GM12873 (cell line): ENCODE data around the gene ELN.

Source experiments
- CTCF ChIP-seq: IDR thresholded peaks from 2 replicates; pipeline ENCODE4 v1.5.1; 2012; ENCODE audit warnings: low read depth, mild to moderate bottlenecking, moderate library complexity, low read length, control low read depth; ENCODE audit not compliant: insufficient read depth; ENCODE audit errors: missing control alignments

The ELN gene

GRCh38 chr7:74027683-74028320, at the start of gene ELN:
Gene ELN, plus strand, starts transcription at chr7:74028173. Its CDS starts 15 bp downstream, at chr7:74028188.
- TF ChIP-seq CTCF = no peak

- peak; percentile 75 for TF ChIP-seq CTCF
Measured at GRCh38 chr7:73978661-73979563, 49.1 kb upstream of the ELN start.

GRCh38 chr7:73980206-73980605, 47.8 kb upstream of the ELN start:
- no peak for TF ChIP-seq CTCF

- TF ChIP-seq CTCF = no peak
Measured at GRCh38 chr7:73981933-73982332, 46.0 kb upstream of the ELN start.

GRCh38 chr7:73983437-73984164, 44.4 kb upstream of the ELN start:
- TF ChIP-seq CTCF = no peak

GRCh38 chr7:73984481-73985205, 43.3 kb upstream of the ELN start:
- TF ChIP-seq CTCF = no peak
